ENCODE data around the gene TBC1D22A.

Gene TBC1D22A

GRCh38 chr22:47033648-47034000, 271.2 kb downstream of the TBC1D22A start:
- H3K4me1 ChIP-seq = no peaks in the 10 kb centered on the region
- peaks cover 27 to 97% (median 81%) of the 10 kb centered on the region in 11 experiments; a peak in 21 of 22 replicates for H4K20me1 ChIP-seq
- no peaks in the 10 kb centered on the region for H3K9me3 ChIP-seq (replicated peaks in 1 of 11)
- no peak overlapping the region for H3K4me2 ChIP-seq
- TF ChIP-seq Cebpa-rat (IDR thresholded peaks at IDR 0.05) = no peak
- H3K4me3 ChIP-seq = no peak overlapping the region
- no peaks in the 10 kb centered on the region for H3K27me3 ChIP-seq
- no peak overlapping the region for H3K9ac ChIP-seq
- no peak overlapping the region for H3K27ac ChIP-seq
- peaks cover 0 to 99% (median 36%) of the 10 kb centered on the region in 11 experiments; a peak in 18 of 22 replicates for H3K36me3 ChIP-seq

GRCh38 chr22:47034076-47034808, 271.8 kb downstream of the TBC1D22A start:
- peaks cover 0 to 99% (median 35%) of the 10 kb centered on the region in 11 experiments; a peak in 18 of 22 replicates for H3K36me3 ChIP-seq
- no peak overlapping the region for H3K27ac ChIP-seq
- H3K4me3 ChIP-seq = no peak overlapping the region
- H3K9me3 ChIP-seq (replicated peaks in 1 of 11) = no peaks in the 10 kb centered on the region
- H3K27me3 ChIP-seq = no peaks in the 10 kb centered on the region
- no peaks in the 10 kb centered on the region for H3K4me1 ChIP-seq
- TF ChIP-seq Cebpa-rat (IDR thresholded peaks at IDR 0.05) = no peak
- no peak overlapping the region for H3K4me2 ChIP-seq
- H4K20me1 ChIP-seq = peaks cover 23 to 97% (median 75%) of the 10 kb centered on the region in 11 experiments; a peak in 21 of 22 replicates
- H3K9ac ChIP-seq = no peak overlapping the region

- Histone ChIP-seq H3K4me2 (no peak overlapping the region), H3K4me1 (no peaks in the 10 kb centered on the region), H3K4me3 (no peak overlapping the region), H3K36me3 (peaks cover 0 to 97% (median 32%) of the 10 kb centered on the region in 11 experiments; a peak in 17 of 22 replicates), H3K27me3 (no peaks in the 10 kb centered on the region), H3K9me3 (replicated peaks in 1 of 11) (no peaks in the 10 kb centered on the region), H3K9ac (no peak overlapping the region), H3K27ac (no peak overlapping the region), H4K20me1 (peaks cover 23 to 94% (median 68%) of the 10 kb centered on the region in 11 experiments; a peak in 21 of 22 replicates)
- no peak for TF ChIP-seq Cebpa-rat (IDR thresholded peaks at IDR 0.05)
Measured at GRCh38 chr22:47034905-47035419, 272.5 kb downstream of the TBC1D22A start.

DNA sequence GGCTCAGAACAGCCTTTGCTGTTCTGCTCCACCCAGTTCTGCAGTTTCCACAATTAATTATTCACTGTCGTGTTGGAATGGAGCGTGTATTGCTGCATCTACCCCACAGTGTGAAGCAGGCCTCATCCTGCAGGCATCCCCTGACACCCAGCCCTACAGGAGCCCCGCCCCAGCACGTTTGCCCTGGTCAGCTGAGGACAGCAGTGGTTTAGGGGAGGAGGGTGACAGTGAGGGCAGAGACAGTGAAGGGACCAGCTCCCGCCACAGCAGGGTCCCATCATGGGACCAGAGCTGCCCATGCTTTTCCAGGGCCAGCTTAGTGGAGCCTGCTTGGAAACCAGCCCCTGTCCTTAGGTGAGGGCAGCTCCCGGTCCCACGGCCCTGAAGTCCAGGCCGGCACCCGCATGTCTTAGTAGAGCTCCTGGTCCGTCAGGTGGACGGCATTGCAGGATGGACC, 273.0 kb downstream of the TBC1D22A start:
- H3K36me3 ChIP-seq = peaks cover 0 to 93% (median 32%) of the 10 kb centered on the region in 11 experiments; a peak in 17 of 22 replicates
- H3K27me3 ChIP-seq = no peaks in the 10 kb centered on the region
- no peaks in the 10 kb centered on the region for H3K4me1 ChIP-seq
- no peak overlapping the region for H3K4me3 ChIP-seq
- no peaks in the 10 kb centered on the region for H3K9me3 ChIP-seq (replicated peaks in 1 of 11)
- H4K20me1 ChIP-seq = peaks cover 23 to 89% (median 66%) of the 10 kb centered on the region in 11 experiments; a peak in 21 of 22 replicates
- TF ChIP-seq Cebpa-rat (IDR thresholded peaks at IDR 0.05) = no peak
- H3K4me2 ChIP-seq = no peak overlapping the region
- no peak overlapping the region for H3K9ac ChIP-seq
- H3K27ac ChIP-seq = no peak overlapping the region

GRCh38 chr22:47036352-47036751, 273.9 kb downstream of the TBC1D22A start:
- peaks cover 0 to 92% (median 32%) of the 10 kb centered on the region in 11 experiments; a peak in 16 of 22 replicates for H3K36me3 ChIP-seq
- no peak overlapping the region for H3K27ac ChIP-seq
- H3K4me2 ChIP-seq = no peak overlapping the region
- peaks cover 16 to 85% (median 59%) of the 10 kb centered on the region in 11 experiments; a peak in 21 of 22 replicates for H4K20me1 ChIP-seq
- no peak overlapping the region for H3K9ac ChIP-seq
- no peak for TF ChIP-seq Cebpa-rat (IDR thresholded peaks at IDR 0.05)
- H3K4me1 ChIP-seq = no peaks in the 10 kb centered on the region
- no peak overlapping the region for H3K4me3 ChIP-seq
- H3K27me3 ChIP-seq = no peaks in the 10 kb centered on the region
- H3K9me3 ChIP-seq (replicated peaks in 1 of 11) = no peaks in the 10 kb centered on the region

DNA sequence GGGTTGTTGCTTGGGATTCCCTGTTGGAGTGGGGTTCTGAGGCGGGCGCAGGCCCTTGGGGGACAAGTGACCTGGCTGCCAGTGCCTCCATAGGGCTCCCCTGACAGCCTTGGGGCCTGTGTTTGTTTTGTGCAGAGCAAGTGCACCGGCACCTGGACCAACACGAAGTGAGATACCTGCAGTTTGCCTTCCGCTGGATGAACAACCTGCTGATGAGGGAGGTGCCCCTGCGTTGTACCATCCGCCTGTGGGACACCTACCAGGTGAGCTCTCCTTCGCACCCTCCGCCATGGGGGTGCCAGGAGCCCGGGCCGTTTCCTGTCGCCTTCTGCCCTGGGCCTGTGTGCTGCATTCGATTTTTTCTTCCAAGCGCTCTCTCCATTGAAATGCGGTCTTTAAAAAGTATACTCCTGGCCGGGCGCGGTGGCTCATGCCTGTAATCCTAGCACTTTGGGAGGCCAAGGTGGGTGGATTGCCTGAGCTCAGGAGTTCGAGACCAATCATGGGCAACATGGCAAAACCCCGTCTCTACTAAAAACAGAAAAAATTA, 274.6 kb downstream of the TBC1D22A start:
- no peak for TF ChIP-seq Cebpa-rat (IDR thresholded peaks at IDR 0.05)
- H3K9ac ChIP-seq = no peak overlapping the region
- no peak overlapping the region for H3K4me3 ChIP-seq
- H3K36me3 ChIP-seq = peaks cover 0 to 87% (median 30%) of the 10 kb centered on the region in 11 experiments; a peak in 15 of 22 replicates
- H3K4me2 ChIP-seq = no peak overlapping the region
- no peaks in the 10 kb centered on the region for H3K4me1 ChIP-seq
- no peaks in the 10 kb centered on the region for H3K27me3 ChIP-seq
- H4K20me1 ChIP-seq = peaks cover 13 to 85% (median 56%) of the 10 kb centered on the region in 11 experiments; a peak in 20 of 22 replicates
- H3K9me3 ChIP-seq (replicated peaks in 1 of 11) = no peaks in the 10 kb centered on the region
- H3K27ac ChIP-seq = no peak overlapping the region

GRCh38 chr22:47038206-47038835, 275.9 kb downstream of the TBC1D22A start:
- Histone ChIP-seq H3K4me2 (no peak overlapping the region), H3K27ac (no peak overlapping the region), H4K20me1 (peaks cover 15 to 85% (median 52%) of the 10 kb centered on the region in 11 experiments; a peak in 21 of 22 replicates), H3K4me1 (peaks cover 1 to 9% (median 5%) of the 10 kb centered on the region in 10 experiments; a peak in 15 of 20 replicates), H3K4me3 (no peak overlapping the region), H3K9me3 (replicated peaks in 1 of 11) (no peaks in the 10 kb centered on the region), H3K36me3 (peaks cover 0 to 74% (median 23%) of the 10 kb centered on the region in 11 experiments; a peak in 15 of 22 replicates), H3K27me3 (no peaks in the 10 kb centered on the region), H3K9ac (no peak overlapping the region)
- no peak for TF ChIP-seq Cebpa-rat (IDR thresholded peaks at IDR 0.05)

DNA sequence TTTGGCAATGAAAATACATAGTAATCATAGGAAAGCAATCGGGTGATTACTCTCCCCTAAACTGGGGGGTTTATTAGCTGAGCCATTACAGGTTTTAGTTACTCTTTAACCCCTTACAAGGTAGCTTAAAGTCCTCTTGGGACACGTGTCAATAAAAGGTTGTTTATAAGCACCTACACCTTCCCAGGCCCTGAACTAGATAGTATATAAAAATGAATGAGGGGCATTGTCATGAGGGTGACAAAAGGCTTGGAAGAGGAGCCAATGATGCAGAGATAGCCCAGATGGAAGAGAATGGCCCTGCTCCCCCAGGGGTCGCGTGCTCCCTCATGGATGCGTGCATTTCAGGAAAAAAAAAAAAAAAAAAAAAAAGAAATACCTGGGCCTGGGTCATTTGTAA, 276.9 kb downstream of the TBC1D22A start:
- Histone ChIP-seq H3K9ac (no peak overlapping the region), H3K36me3 (peaks cover 0 to 64% (median 23%) of the 10 kb centered on the region in 11 experiments; a peak in 15 of 22 replicates), H3K4me1 (peaks cover 12 to 19% (median 15%) of the 10 kb centered on the region in 10 experiments), H3K4me2 (no peak overlapping the region), H3K27ac (no peak overlapping the region), H3K9me3 (replicated peaks in 1 of 11) (no peaks in the 10 kb centered on the region), H3K4me3 (no peak overlapping the region), H4K20me1 (peaks cover 25 to 85% (median 52%) of the 10 kb centered on the region in 11 experiments; a peak in 21 of 22 replicates), H3K27me3 (no peaks in the 10 kb centered on the region)
- no peak for TF ChIP-seq Cebpa-rat (IDR thresholded peaks at IDR 0.05)
